Esophagus mucosa (tissue), 1 donor: ENCODE measurements around the gene ALKBH7. TPM values are rescaled to one million over a fixed set of nuclear protein-coding genes. Genes with fewer than 3 reads are reported as not detected.
A peak's percentile ranks its signal among the peaks of the same experiment; 100 is the strongest.

Experiments used
- ATAC-seq: fragments of 200-7000 bp; cut with Tn5 transposase; one replicate; pipeline ENCODE4 v1.9.1; 2020
- total RNA-seq: library from RNA; stranded (reverse); gene quantifications from one replicate; pipeline ENCODE4 v1.2.4, GENCODE V29; 2023
- donor health status: DM: yes; HTN: yes; CAD: no.

ALKBH7 gene
- total RNA-seq, 1 donor from 2014 or later, result 74.8 TPM

DNA sequence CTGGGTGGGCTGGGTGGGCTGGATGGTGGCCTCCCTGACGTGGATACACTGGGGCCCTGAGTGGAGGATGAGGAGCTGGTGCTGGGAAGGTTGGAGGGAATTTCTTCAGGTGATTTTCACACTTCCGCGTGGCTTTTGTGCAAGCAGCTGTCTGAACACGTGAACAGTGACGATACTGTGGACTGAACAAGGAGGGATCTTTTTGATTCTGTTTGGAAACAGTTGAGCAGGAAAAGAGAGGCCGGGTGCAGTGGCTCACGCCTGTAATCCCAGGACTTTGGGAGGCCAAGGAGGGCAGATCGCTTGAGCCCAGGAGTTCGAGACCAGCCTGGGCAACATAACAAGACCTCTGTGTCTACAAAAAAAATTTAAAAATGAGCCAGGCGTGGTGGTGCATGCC is 29.5 kb downstream of the ALKBH7 start:
- no peak for ATAC-seq

DNA sequence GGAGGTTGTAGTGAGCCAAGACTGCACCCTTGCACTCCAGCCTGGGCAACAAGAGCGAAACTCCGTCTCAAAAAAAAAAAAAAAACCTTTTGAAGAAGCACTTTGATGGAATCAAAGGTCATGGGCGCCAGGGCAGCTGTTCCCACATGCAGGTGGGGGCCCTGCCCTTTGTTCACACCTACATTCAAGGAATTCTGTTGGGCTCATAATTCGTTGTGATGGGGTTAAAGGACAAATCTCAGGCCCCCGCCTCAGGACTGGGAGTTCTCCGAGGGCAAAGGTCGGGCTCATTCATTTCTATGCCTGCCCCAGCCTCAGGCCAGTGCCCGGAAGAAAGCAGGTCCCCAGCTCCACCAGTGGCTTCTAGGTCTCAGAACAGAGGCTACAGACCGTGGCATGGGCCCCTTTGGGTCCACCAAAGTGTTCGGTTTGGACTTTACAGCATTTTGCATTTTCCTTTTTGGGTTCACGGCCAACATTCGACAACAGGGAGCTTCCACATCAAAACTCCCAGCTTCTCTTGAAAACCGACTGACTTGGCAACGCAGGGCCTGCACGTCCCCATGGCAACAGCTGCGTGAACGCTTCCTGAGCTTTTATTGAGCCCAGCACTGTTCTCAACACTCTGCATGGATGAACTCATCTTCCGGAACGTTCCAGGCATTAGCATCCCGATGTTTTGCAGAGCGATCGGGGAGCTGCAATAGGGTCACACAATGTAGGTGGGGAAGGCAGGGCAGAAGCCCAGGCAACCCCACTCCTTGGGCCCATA is 30.4 kb downstream of the ALKBH7 start:
- no peak for ATAC-seq

DNA sequence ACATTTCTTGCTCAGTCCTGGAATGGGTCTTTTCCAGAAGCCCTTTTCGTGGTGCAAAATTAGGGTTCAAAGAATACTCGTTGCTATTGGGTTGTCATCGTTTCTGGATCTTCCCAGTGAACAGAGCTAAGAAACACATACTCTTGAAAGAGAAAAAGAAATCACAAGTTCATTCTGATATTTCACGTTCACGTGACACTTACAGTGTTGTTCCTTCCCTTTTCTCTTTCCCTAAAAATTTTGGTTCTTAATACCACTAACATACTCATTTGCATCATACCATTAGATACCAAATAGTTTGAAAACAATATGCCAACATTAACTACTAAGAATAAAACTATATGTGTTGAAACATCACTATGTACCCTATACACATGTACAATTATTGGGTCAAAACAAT is 33.8 kb downstream of the ALKBH7 start:
- no peak for ATAC-seq

DNA sequence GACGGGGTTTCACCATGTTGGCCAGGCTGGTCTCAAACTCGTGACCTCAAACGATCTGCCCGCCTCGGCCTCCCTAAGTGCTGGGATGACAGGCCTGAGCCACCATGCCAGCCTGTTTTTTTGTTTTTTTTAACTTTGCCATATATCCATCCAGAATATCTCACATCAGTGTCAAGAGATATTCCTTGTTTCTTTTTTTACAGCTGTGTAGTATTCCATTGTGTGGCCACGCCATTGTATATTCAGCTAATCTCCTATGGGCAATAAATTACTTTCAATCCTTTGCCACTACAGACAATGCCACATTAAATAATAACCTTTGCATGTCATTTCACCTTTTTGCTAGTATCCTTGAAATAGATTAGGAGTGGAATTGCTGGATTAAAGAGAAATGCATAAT is 36.8 kb downstream of the ALKBH7 start:
- ATAC-seq, result no peak

DNA sequence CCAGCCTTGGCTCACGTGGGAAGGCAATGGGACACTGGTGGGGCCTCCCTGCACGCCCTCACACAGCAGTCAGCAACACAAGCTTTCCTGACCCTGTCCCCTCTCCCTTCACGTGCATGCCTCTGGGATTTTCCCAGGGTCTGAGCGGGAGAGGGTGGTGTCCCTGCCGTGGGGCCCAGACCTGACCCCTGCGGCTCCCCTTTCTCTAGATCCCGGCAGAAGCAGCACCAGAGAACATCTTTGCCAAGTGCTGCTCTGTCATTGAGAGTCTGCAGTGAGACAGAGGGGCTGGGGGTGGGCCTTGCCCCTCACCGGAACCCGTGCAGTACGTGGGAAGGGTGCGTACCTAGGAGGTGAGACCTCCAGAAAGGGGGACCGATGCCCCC is 39.5 kb downstream of the ALKBH7 start:
- ATAC-seq, result peak; percentile 6

DNA sequence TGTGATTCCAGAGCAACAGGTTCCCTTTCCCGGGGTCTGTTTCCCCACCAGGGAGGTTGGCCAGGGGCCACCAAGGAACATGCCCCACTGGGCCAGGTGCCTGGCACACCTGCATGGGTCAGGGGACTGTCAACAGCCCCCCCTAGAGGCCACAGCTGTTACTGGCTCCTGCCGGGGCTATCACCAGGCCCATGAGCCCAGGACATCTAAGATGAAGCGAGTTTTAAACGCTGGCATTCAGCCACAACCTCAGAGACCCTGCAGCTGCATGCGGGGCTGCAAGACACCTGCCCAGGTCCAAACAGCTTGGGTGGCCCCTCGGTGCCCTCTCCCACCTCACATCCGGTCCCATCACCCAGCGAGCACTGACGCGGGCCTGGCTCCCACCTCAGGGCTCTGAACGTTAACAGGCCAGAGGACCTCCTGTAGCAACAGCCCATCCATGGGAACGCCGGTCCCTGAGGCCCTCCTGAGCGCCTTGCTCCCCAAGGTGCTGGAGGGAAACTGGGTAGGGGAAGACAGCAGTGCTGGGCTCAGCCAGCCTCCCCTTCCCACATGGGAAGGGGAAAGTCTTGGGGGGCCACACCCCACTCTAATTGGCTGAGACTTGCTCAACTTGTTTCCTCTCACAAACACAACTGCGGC is 40.0 kb downstream of the ALKBH7 start:
- peak; percentile 21 for ATAC-seq

DNA sequence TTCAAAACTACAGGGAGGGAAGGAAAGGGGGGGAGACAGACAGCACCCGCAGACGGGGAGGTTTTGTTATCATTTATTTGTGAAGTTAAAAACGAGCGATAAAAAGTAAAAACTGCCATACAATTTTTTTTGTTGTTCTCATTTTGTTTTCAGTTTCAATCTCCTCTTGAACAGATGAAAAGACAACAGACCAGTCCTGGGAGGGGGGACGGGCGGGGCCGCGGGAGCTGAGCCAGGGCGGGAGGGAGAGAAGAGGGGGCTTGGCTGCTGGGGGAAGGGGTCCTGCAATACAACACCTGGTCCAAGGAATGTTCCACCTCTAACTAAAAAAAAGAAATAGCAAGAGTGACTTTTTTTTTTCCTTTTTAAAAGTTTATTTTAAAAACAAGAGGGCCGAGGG is 40.7 kb downstream of the ALKBH7 start:
- no peak for ATAC-seq

DNA sequence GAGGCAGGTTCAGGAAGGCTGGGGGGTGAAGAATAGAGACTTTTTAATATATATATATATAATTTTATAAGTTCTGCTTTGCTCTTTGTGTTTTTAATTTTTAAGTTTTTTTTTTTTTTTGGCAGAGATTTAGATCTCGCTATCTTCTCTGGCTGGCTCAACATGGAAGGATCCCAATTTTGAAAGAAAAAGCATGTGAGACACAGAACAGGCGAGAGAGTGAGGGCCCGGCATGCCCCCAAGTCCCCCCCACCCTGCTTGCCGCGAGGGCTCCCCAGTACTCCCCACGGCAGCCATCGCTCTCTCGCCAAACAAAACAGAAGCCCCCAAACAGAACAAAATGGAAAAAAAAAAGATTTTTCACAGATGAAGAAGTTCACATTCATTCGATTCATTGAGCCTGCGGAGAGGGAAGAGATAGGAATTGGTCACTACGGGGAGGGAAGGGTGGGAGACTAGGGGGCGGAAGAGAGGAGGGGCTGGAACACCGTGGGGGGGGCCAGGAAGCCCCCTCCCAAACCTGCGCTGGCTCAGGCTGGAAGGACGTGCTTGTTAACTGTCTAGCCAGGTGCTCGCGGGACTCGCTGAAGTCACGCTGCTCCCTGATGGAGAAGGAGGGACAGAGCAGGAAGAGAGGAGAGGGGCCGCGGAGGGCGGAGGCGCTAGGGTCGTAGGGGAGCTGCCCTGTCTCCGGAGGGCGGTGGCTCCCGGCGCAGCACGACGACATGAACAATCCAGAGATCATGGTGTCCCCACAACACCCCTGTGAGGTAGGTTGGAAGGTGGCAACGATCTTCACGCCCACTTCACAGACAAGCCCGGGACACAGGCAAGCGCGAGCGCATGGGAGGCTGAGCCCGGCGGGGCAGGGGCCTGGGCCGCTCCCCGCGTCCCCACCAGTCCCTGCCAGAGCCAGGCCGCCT is 41.4 kb downstream of the ALKBH7 start:
- no peak for ATAC-seq

DNA sequence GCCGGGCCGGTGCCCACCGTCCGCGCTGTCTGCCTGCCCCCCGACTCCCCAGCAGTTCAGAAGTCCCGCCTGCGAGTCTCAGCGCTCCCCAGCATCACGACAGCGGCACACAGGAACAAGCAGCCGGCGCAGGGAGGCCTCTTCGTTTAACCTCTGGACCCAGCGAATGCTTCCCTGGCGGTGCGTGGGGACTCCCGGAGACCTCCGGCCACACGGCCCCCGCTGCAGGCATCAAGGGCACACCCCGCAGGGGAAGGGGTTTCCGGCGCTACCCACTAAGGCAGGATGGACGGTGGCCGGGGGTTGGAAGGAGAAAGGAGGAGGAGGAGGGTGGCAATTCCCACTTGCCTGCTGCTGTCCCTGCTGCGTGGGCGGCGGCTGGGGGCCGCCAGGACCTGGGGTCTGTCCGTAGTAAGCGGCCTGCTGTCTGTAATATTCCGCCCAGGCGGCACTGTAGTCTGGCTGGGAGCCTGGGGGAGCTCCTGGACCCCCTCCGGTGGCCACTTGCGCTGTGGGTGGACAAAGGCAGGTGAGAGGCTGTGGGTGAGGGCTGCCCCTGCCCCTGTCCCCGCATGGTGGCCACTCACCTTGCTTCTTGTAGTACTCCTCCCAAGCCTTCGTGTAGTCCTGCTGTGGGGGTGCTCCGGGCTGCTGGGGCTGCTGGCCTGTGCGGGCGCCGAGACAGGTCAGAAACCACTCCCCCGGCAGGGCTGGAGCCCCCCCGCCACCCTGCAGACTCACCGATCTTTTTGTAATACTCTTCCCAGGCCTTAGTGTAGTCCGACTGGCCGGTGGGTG is 42.4 kb downstream of the ALKBH7 start:
- no peak for ATAC-seq

DNA sequence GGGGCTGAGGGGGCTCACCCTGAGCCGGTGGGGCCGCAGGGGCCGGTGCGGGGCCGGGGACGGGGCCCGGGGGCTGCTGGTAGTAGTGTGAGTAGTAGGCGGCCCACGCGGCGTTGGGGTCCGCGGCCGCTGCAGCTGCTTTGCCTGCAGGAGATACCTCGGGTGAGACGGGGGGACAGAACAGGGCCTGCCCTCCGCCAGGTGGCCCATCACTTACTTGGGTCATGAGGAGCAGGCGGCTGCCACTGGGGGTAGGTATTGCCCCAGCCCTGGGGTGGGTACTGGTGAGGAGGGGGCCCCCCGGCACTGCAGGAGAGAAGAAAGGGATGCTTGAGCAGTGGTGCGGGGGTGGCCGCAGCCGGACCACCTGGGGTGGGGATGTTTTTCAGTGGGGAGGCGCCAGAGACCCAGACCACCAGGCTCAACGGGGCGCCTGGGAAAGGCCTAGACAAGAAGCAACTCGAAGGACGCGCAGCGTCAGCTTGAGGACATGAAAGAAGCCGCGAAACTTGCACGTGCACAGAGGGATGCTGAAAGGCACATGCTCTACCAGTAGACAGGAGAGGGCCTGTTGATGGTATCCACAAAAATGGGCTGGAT is 43.1 kb downstream of the ALKBH7 start:
- no peak for ATAC-seq

DNA sequence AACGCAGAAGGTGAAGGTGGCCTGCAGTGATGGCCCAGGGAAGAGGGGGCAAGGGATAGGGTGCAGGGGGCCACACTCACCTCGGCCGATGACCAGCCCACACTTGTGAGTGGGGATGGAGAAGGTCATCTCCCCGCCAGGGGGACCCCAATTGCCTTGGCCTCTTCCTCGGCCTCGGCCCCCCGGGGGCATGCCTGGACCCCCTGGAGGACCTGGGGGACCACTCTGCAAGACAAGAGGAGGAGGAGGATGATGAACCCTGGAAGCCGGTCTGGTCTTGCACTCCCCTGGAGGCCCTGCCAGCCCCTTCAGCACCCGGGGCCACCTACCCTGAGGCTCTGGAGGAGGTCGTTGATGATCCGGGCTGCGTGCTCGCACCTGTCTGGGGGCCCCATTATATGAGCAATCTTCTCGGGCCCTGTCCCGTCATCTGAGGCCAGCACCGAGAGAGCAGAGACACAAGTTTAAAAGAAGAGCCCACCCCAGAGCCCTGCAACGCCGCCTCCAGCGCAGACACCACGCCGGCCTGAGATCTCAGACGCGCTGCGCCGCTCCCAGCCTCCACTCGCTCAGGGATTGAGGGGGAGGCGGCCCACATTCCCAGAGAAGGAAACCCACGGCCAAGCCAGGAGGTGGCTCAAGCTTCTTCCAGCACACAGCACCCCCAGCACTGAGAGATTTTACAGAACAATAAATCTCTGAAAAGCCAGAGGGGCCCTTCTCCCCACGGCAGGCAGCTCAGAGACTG is 44.2 kb downstream of the ALKBH7 start:
- no peak for ATAC-seq

DNA sequence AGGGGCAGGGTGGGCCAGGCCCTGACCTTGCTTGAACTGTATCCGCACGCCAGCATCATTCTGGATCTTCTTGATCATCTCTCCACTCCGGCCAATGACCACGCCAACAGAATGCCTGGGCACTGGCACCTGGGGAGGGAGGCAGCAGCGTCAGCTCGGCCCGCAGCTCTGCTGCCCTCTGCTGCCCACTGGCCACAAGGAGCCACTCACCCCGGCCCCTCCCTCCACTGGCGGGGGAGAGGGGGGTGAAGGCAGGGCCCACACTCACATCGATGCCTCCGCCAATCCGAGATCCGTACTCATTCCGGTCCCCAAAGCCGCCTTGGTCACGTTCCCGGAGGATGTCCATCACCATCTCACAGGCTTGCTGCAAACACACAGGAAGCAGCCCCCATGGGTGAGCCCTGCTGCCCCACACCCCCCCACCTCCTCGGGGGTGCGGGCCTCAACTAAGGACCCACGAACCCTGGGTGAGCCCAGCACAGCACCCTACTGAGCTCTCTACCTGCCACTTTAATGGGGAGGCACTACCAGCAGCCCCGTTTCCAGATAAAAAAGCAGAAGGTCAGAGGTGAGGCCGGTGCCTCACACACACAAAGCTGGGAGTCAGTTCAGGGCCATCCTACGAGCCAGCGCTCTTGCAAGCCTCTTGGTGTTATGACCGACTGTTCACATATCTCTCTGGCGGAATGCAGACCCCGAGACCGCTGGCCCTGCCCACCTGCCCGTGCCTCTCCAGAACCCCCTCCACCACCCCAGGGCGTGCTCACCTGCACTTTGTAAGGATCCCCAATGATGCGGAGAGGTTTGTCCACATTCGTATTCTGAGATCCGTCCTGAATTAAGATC is 45.3 kb downstream of the ALKBH7 start:
- no peak for ATAC-seq

DNA sequence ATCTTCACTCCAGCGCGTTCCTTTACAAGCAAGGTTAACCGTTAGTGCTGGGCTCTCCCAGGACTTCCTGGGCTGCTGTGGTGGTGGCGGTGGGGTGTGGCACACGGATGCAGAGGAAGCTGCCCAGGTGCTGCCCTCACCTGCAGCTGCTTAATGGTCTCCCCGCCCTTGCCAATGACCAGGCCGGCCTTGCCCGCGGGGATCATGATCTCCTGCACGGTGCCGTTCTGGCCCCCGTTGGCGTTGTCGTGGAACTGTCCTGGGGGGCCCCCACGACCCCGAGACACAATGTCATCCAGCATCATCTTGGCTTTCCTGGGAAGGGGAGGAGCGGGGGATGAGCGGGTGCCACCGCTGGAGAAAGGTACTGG is 46.0 kb downstream of the ALKBH7 start:
- no peak for ATAC-seq

DNA sequence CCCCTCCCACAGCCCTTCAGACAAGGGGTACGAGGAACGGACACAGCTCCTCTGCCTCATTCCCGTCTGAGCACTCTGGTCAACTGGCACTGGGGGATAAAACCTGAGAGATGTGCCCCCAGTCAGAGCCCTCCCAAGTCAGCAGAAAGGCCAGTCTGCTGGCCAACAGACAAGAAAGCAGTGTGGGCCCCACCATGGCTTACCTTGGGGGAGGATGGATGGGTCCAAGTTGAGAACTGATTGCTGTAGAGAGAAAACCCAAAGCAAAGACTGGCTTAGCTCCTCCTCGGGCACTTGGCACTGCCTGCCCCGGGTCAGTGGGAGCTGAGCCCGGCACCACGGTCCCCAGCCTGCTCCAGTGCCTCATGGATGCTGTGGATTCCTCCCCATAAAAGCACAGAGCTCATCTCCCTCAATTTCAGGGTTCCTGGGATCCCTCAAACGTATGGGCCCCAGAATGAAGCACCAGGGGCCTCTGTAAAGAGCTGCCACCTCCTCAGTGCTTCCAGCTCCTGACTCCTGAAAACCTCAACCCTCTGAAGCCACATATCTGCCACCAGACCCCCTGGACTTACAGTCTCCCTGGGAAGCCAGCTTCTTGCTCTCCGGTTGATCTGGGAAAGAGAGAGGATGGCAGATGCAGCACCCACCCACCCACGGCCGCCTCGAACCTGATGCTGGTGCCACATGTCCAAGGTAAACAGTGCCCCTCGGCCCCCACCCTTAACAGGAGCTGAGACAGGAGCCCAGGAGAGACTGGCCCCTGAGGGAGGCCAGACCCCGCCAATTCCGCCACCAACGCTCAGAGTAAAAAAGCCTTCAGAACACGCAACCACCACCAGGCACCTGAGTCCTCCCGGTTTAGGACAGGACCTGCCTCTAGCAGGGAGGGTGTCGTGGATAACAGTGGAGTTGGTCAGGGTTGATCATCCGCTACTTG is 48.8 kb downstream of the ALKBH7 start:
- ATAC-seq, result no peak

DNA sequence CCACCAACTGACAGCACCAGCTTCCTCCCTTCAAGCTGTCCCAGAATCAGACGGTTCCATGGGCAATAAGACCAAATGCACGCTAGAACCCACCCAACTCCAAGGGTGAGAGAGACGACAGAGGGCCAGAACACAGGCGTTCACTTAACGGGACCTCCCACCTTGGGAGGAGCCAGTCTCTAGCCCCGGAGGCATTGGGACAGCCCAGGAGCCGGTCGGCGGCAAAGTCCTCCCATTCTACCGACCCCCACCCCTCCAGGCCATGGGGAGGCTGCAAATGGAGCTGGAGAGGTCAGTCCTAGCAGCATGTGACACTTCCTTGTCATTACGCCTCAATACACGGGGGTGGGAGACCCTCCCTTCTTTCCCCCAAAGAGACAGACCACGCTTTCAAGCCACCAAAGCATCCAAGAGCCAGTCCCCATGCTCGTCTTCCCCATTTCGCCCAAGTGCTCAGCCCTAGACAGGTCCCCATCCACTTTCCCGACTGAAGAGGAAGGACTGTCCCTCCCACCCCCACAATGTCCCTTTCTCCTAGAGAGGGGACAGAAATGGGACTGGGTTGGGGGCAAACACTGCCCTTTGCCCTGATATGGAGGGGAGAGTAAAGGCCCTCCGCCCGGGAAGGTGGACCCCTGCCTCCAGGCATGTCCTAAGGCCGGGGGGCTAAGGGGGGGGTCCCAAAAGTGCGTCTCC is 51.1 kb downstream of the ALKBH7 start:
- ATAC-seq, result no peak

DNA sequence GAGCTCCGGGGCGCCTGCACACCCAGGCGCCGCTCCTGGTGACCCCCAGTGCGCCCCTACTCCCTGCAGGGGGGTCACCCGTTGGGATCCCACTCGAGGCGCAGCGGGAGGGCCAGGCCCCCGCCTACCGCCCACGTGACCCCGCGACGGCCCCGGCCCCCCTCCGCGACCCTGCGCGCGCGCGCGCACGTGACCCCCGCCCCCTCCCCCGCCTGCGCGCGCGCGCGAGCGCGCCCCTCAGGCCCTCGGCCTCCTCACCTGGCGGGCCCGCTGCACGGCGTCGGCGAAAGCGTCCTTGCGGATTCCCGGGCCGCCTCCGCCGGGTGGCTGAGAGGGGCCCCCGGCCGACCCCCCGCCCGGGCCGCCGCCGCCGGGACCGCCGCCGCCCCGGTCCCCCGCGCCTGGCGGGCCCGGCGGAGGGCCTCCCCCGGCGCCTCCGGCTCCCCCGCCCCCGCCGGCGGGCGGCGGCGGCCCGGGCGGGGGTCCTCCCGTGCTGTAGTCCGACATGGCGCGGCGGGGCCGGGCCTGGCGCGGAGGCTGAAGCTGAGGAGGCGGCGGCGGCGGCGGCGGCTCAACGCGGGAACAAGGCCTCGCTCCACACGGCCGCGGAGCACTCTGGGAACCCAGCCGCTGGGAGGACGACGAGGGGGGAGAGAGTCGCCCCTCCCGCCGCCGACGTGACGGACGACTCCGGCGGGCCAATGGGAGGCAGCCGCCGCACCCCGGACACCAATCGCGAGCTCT is 51.8 kb downstream of the ALKBH7 start, which contains the start of gene KHSRP:
TSS of gene KHSRP (minus strand) at position 617 of the 744 bp plus-strand sequence. CDS start at position 507, 110 bp downstream.
- ATAC-seq, result no peak
